GM23338 (cell line): ENCODE results near the gene HERC4. TPM values are rescaled to one million over a fixed set of nuclear protein-coding genes. Genes with fewer than 3 reads are reported as not detected.

ENCODE experiments used
- ATAC-seq: fragments of 200-7000 bp; cut with Tn5 transposase; 3 replicates; pipeline ENCODE4 v1.9.1; 2020
- DNase-seq: peaks from one replicate; pipeline ENCODE4 v3.0.0-alpha.2; 2015; ENCODE audit warnings: low spot score
- H2AFZ ChIP-seq: fragments of 200-600 bp; sonication (generic); 2 replicates; pipeline ENCODE4 v1.8.0; 2016; ENCODE audit warnings: antibody characterized with exemption, mild to moderate bottlenecking, moderate library complexity
- H3F3A ChIP-seq: fragments of 200-600 bp; sonication (generic); replicated peaks from 2 replicates; pipeline ENCODE4 v1.8.0; 2017; ENCODE audit warnings: antibody characterized with exemption, mixed run types, low read depth
- H3K27ac ChIP-seq: fragments of 200-600 bp; sonication (generic); 2 replicates; pipeline ENCODE4 v1.6.1; 2016; ENCODE audit warnings: low read depth
- H3K27me3 ChIP-seq: fragments of 200-600 bp; sonication (generic); 2 replicates; pipeline ENCODE4 v1.8.0; 2016; ENCODE audit warnings: mild to moderate bottlenecking, mixed run types, moderate library complexity; ENCODE audit not compliant: insufficient read depth
- H3K36me3 ChIP-seq: fragments of 200-600 bp; sonication (generic); 2 replicates; pipeline ENCODE4 v1.8.0; 2016; ENCODE audit warnings: mild to moderate bottlenecking; ENCODE audit not compliant: insufficient read depth
- H3K4me1 ChIP-seq: fragments of 200-600 bp; sonication (generic); 2 replicates; pipeline ENCODE4 v1.8.0; 2016; ENCODE audit warnings: mild to moderate bottlenecking, moderate library complexity; ENCODE audit not compliant: insufficient read depth
- H3K4me2 ChIP-seq: fragments of 200-600 bp; sonication (generic); 2 replicates; pipeline ENCODE4 v1.7.1; 2017; ENCODE audit warnings: mixed run types
- H3K4me3 ChIP-seq: fragments of 200-600 bp; sonication (generic); 2 replicates; pipeline ENCODE4 v1.6.1; 2016; ENCODE audit warnings: mixed run types
- H3K79me2 ChIP-seq: fragments of 200-600 bp; sonication (generic); replicated peaks from 2 replicates; pipeline ENCODE4 v1.8.0; 2017; ENCODE audit warnings: mild to moderate bottlenecking; ENCODE audit not compliant: insufficient read depth
- H3K9me2 ChIP-seq: fragments of 200-600 bp; sonication (generic); 2 replicates; pipeline ENCODE4 v1.8.0; 2017; ENCODE audit not compliant: insufficient read depth
- H4K20me1 ChIP-seq: fragments of 200-600 bp; sonication (generic); replicated peaks from 2 replicates; pipeline ENCODE4 v1.8.0; 2017; ENCODE audit warnings: mild to moderate bottlenecking; ENCODE audit not compliant: insufficient read depth
- H3K27ac Mint-ChIP-seq: 2 replicates; pipeline ENCODE4 v1.8.0; 2020; ENCODE audit warnings: inconsistent platforms, mild to moderate bottlenecking, moderate library complexity, mixed read lengths
- H3K27me3 Mint-ChIP-seq: 3 replicates; pipeline ENCODE4 v1.8.0; 2022; ENCODE audit warnings: low read depth, mild to moderate bottlenecking, moderate library complexity, mixed read lengths, inconsistent platforms; ENCODE audit not compliant: insufficient read depth, poor library complexity
- H3K36me3 Mint-ChIP-seq: 3 replicates; pipeline ENCODE4 v1.8.0; 2021; ENCODE audit warnings: low read depth, mild to moderate bottlenecking, inconsistent platforms, moderate library complexity, mixed read lengths
- H3K4me1 Mint-ChIP-seq: 3 replicates; pipeline ENCODE4 v1.8.0; 2020; ENCODE audit warnings: mild to moderate bottlenecking, inconsistent platforms, mixed read lengths
- H3K4me3 Mint-ChIP-seq: 3 replicates; pipeline ENCODE4 v1.8.0; 2021; ENCODE audit warnings: moderate library complexity, mild to moderate bottlenecking, inconsistent platforms, mixed read lengths
- H3K9me3 Mint-ChIP-seq: 3 replicates; pipeline ENCODE4 v1.8.0; 2020; ENCODE audit warnings: moderate library complexity, mild to moderate bottlenecking, inconsistent platforms, mixed read lengths
- CREB1 ChIP-seq: fragments of 250-450 bp; sonication (Bioruptor Pico); IDR thresholded peaks from 2 replicates; pipeline ENCODE4 v1.5.0; 2020; ENCODE audit warnings: low read depth, mild to moderate bottlenecking, moderate library complexity
- EZH2 ChIP-seq: fragments of 200-600 bp; sonication (generic); IDR thresholded peaks from one replicate; pipeline ENCODE4 v1.8.0; 2017; ENCODE audit warnings: antibody characterized with exemption, mild to moderate bottlenecking, low read depth; ENCODE audit not compliant: unreplicated experiment
- NANOG ChIP-seq: IDR thresholded peaks from 2 replicates; pipeline ENCODE4 v1.6.1; 2016; ENCODE audit warnings: antibody characterized with exemption, borderline replicate concordance
- ZNF331 ChIP-seq: fragments of 250-450 bp; sonication (Bioruptor Pico); IDR thresholded peaks from 2 replicates; pipeline ENCODE4 v1.5.0; 2020; ENCODE audit warnings: low read depth, mild to moderate bottlenecking, moderate library complexity
- polyA plus RNA-seq: library from polyadenylated mRNA; unstranded; fragments of >200 nt; fragmentation: Nextera tagmentation; extraction: Ambion mirVana; gene quantifications from 2 replicates; pipeline ENCODE4 v1.2.1, GENCODE V29; 2016
- total RNA-seq: library from RNA; depleted of rRNA; stranded (reverse); fragments of >200 nt; shearing (Covaris generic); gene quantifications from 2 replicates; pipeline ENCODE4 v1.2.3, GENCODE V29; 2014
- TF ChIP-seq, protein P1 (sequence below): IDR thresholded peaks from 2 replicates; pipeline ENCODE4 v1.6.1; 2016; ENCODE audit warnings: antibody characterized with exemption
- TF ChIP-seq, protein P2 (sequence below): IDR thresholded peaks from one replicate; pipeline ENCODE4 v1.6.1; 2018; ENCODE audit warnings: antibody characterized with exemption; ENCODE audit not compliant: unreplicated experiment
- TF ChIP-seq, protein P3 (sequence below), 2 experiments: fragments of 200-600 bp in 1 of 2; sonication (generic) in 1 of 2; conservative IDR thresholded peaks; 2 replicates each; pipeline versions ENCODE4 v1.5.1 to v1.6.1; 2016 to 2017; ENCODE audit warnings: antibody characterized with exemption in 2 of 2, low read depth in 2 of 2, mild to moderate bottlenecking in 2 of 2, moderate library complexity in 1 of 2

HERC4 gene
- total and polyA plus RNA-seq, 2 experiments from 2014 or later = 20.1 to 67.2 TPM

DNA sequence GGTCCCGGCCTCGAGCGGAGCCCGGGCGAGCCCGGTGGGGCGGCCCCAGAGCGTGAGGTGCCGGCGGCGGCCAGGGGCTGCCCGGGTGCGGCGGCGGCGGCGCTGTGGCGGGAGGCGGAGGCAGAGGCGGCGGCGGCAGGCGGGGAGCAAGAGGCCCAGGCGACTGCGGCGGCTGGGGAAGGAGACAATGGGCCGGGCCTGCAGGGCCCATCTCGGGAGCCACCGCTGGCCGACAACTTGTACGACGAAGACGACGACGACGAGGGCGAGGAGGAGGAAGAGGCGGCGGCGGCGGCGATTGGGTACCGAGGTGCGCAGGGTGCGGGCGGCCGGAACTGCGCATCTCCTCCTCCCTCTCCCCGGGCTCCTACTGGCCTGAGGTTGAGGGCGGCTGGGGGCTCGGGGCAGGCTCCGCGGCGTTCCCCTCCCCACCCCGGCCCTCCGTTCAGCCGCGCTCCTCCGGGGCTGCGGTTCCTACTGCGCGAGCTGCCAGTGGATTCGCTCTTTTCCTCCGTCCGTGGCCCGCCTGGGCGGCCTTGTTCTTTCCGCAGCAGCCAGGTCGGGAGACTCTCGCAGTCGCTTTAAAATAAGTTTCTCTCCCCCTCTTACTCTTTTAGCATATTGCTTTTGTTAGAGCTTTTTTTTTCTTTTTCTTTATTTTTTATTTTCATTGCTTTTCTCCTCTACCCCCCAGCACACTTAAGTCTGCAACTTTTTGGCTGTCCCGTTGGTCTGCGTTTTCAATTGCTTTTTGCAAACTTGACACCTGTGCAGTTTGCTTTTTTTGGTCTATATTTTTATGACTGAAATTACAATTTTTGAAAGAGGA lies 190.0 kb downstream of the HERC4 start:
- Mint-ChIP-seq H3K36me3 (peaks cover 49% of the 10 kb centered on the region), H3K27me3 (peaks cover 12% of the 10 kb centered on the region), H3K4me1 (peaks cover 18% of the 10 kb centered on the region), H3K9me3 (peaks cover 2% of the 10 kb centered on the region; the same call in 1 of the 3 replicates), H3K27ac (peak overlapping the region; percentile 92), H3K4me3 (peak overlapping the region; percentile 89)
- no peaks in the 10 kb centered on the region for H3K27me3 ChIP-seq
- H3F3A ChIP-seq = peaks cover 9% of the 10 kb centered on the region
- H3K79me2 ChIP-seq = peaks cover 52% of the 10 kb centered on the region
- peaks cover 33% of the 10 kb centered on the region for H3K36me3 ChIP-seq
- H3K4me1 ChIP-seq = peaks cover 19% of the 10 kb centered on the region
- DNase-seq (peak; percentile 84), ATAC-seq (peak; percentile 67)
- peaks cover 39% of the 10 kb centered on the region for H4K20me1 ChIP-seq
- TF ChIP-seq, protein P1, sequence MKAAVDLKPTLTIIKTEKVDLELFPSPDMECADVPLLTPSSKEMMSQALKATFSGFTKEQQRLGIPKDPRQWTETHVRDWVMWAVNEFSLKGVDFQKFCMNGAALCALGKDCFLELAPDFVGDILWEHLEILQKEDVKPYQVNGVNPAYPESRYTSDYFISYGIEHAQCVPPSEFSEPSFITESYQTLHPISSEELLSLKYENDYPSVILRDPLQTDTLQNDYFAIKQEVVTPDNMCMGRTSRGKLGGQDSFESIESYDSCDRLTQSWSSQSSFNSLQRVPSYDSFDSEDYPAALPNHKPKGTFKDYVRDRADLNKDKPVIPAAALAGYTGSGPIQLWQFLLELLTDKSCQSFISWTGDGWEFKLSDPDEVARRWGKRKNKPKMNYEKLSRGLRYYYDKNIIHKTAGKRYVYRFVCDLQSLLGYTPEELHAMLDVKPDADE = peak; percentile 13; the same call in 1 of the 2 replicates
- TF ChIP-seq, protein P2, sequence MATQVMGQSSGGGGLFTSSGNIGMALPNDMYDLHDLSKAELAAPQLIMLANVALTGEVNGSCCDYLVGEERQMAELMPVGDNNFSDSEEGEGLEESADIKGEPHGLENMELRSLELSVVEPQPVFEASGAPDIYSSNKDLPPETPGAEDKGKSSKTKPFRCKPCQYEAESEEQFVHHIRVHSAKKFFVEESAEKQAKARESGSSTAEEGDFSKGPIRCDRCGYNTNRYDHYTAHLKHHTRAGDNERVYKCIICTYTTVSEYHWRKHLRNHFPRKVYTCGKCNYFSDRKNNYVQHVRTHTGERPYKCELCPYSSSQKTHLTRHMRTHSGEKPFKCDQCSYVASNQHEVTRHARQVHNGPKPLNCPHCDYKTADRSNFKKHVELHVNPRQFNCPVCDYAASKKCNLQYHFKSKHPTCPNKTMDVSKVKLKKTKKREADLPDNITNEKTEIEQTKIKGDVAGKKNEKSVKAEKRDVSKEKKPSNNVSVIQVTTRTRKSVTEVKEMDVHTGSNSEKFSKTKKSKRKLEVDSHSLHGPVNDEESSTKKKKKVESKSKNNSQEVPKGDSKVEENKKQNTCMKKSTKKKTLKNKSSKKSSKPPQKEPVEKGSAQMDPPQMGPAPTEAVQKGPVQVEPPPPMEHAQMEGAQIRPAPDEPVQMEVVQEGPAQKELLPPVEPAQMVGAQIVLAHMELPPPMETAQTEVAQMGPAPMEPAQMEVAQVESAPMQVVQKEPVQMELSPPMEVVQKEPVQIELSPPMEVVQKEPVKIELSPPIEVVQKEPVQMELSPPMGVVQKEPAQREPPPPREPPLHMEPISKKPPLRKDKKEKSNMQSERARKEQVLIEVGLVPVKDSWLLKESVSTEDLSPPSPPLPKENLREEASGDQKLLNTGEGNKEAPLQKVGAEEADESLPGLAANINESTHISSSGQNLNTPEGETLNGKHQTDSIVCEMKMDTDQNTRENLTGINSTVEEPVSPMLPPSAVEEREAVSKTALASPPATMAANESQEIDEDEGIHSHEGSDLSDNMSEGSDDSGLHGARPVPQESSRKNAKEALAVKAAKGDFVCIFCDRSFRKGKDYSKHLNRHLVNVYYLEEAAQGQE = no peak
- TF ChIP-seq EZH2 (no peak), CREB1 (no peak), ZNF331 (CRISPR knock-in tag) (no peak)
- peak overlapping the region; percentile 93 for H3K27ac ChIP-seq
- peak overlapping the region; percentile 93 for H3K4me2 ChIP-seq
- no peak overlapping the region for H2AFZ ChIP-seq
- no peaks in the 10 kb centered on the region for H3K9me2 ChIP-seq
- H3K4me3 ChIP-seq = peak overlapping the region; percentile 94

DNA sequence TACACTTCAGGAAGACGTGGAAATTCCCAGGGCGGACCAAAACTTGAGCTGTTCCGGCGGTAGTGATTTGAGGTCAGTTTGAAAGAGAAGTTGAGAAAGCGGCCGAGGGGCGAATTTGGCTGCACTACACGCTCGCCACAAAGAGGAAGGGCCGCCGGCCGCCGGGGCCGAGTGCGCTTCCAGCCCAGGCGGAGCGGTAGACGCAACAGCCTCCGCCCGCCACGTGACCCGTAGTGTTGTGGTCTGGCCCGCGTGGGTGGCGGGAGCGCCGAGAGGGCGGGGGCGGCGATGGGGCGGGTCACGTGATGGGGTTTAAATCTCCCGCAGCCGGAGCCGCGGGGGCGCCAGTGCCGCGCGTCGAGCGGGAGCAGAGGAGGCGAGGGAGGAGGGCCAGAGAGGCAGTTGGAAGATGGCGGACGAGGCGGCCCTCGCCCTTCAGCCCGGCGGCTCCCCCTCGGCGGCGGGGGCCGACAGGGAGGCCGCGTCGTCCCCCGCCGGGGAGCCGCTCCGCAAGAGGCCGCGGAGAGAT lies 190.7 kb downstream of the HERC4 start, which contains the start of gene SIRT1:
Gene SIRT1, plus strand, starts transcription at position 344 of the 529 bp plus-strand sequence. Its CDS starts 66 bp downstream, at position 410.
- H3K4me1 ChIP-seq = peaks cover 19% of the 10 kb centered on the region
- peaks cover 45% of the 10 kb centered on the region for H3K79me2 ChIP-seq
- H3K9me3 Mint-ChIP-seq = peaks cover 2% of the 10 kb centered on the region; the same call in 1 of the 3 replicates
- ATAC-seq (peak; percentile 93), DNase-seq (peak; percentile 97)
- peaks cover 9% of the 10 kb centered on the region for H3F3A ChIP-seq
- H3K27ac Mint-ChIP-seq = peak within 1 kb of the TSS; percentile 92
- H3K27me3 ChIP-seq = no peaks in the 10 kb centered on the region
- peak within 1 kb of the TSS; percentile 93 for H3K4me2 ChIP-seq
- H3K4me3 Mint-ChIP-seq = peak within 1 kb of the TSS; percentile 89
- peaks cover 42% of the 10 kb centered on the region for H3K36me3 Mint-ChIP-seq
- H3K27me3 Mint-ChIP-seq = peaks cover 12% of the 10 kb centered on the region
- peak within 1 kb of the TSS; percentile 93 for H3K27ac ChIP-seq
- peaks cover 18% of the 10 kb centered on the region for H3K4me1 Mint-ChIP-seq
- H3K9me2 ChIP-seq = no peaks in the 10 kb centered on the region
- peak within 1 kb of the TSS; percentile 94 for H3K4me3 ChIP-seq
- peaks cover 26% of the 10 kb centered on the region for H3K36me3 ChIP-seq
- peak within 1 kb of the TSS; percentile 75; the same call in 1 of the 2 replicates for H2AFZ ChIP-seq
- peaks cover 34% of the 10 kb centered on the region for H4K20me1 ChIP-seq
- TF ChIP-seq, protein P3, sequence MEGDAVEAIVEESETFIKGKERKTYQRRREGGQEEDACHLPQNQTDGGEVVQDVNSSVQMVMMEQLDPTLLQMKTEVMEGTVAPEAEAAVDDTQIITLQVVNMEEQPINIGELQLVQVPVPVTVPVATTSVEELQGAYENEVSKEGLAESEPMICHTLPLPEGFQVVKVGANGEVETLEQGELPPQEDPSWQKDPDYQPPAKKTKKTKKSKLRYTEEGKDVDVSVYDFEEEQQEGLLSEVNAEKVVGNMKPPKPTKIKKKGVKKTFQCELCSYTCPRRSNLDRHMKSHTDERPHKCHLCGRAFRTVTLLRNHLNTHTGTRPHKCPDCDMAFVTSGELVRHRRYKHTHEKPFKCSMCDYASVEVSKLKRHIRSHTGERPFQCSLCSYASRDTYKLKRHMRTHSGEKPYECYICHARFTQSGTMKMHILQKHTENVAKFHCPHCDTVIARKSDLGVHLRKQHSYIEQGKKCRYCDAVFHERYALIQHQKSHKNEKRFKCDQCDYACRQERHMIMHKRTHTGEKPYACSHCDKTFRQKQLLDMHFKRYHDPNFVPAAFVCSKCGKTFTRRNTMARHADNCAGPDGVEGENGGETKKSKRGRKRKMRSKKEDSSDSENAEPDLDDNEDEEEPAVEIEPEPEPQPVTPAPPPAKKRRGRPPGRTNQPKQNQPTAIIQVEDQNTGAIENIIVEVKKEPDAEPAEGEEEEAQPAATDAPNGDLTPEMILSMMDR (conservative IDR thresholded peaks at IDR 0.05; ENCODE audit: low read depth in 2 of 2) = peak in 1 of 2 experiments; percentile 20; a peak in 1 of 4 replicates
- TF ChIP-seq, protein P2 = peak; percentile 16
- no peak for TF ChIP-seq NANOG
- TF ChIP-seq, protein P1 = 0 out of 2 replicates have a peak, but pooled peaks have one; percentile 54
- TF ChIP-seq CREB1 = peak; percentile 67
